Measurements from ENCODE around the gene LAMB2. TPM values are rescaled to one million over a fixed set of nuclear protein-coding genes. Genes with fewer than 3 reads are reported as not detected.

LAMB2 gene
- total RNA-seq, 1 experiment from 2014 or later, result 118 TPM

DNA sequence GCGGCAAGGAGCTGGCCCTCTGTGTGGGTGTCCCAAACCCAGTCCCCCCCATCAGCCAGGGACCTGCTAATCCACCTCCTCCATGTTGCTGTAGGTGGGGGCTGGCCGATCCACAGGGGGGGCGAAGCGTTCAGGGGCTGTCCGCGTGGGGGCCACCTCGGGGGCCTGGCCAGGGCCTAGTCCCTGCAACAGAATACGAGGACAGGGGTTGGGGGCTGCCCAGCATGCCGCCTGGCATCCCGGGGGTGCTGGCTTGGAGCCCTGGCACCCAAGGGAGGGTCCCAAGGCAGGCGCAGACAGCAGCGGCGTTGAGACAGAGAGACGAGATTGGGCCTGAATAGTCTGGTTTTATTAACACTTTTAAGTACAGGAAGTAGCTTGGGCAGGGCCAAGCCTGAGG is 24.5 kb downstream of the LAMB2 start:
- ChIA-PET CTCF (interaction anchor here (0.5 kb wide), 1 partner anchor 10 kb away, joined by 3 read pairs; no protein-coding TSS in a partner anchor), POLR2A (interaction anchor here (2.2 kb wide), 1 partner anchor 14 kb away, joined by 8 read pairs; the partner anchor contains the start of gene QRICH1)
- Mint-ChIP-seq H3K4me1 (peaks cover 24% of the 10 kb centered on the region), H3K4me3 (no peak overlapping the region), H3K27me3 (ENCODE audit: low read depth) (no peaks in the 10 kb centered on the region), H3K9me3 (no peaks in the 10 kb centered on the region), H3K27ac (no peak overlapping the region), H3K36me3 (peaks cover 29% of the 10 kb centered on the region)
- DNase-seq (ENCODE audit: low spot score) (no peak), ATAC-seq (no peak)
- TF ChIP-seq MXD4 (CRISPR knock-in tag; IDR thresholded peaks at IDR 0.05; ENCODE audit: borderline replicate concordance), result no peak
- no peak for TF ChIP-seq CDX4 (CRISPR knock-in tag; IDR thresholded peaks at IDR 0.05; ENCODE audit: borderline replicate concordance)
- TF ChIP-seq TCF7 (CRISPR knock-in tag; IDR thresholded peaks at IDR 0.05; ENCODE audit: low read depth), result no peak
- TF ChIP-seq, protein P1, sequence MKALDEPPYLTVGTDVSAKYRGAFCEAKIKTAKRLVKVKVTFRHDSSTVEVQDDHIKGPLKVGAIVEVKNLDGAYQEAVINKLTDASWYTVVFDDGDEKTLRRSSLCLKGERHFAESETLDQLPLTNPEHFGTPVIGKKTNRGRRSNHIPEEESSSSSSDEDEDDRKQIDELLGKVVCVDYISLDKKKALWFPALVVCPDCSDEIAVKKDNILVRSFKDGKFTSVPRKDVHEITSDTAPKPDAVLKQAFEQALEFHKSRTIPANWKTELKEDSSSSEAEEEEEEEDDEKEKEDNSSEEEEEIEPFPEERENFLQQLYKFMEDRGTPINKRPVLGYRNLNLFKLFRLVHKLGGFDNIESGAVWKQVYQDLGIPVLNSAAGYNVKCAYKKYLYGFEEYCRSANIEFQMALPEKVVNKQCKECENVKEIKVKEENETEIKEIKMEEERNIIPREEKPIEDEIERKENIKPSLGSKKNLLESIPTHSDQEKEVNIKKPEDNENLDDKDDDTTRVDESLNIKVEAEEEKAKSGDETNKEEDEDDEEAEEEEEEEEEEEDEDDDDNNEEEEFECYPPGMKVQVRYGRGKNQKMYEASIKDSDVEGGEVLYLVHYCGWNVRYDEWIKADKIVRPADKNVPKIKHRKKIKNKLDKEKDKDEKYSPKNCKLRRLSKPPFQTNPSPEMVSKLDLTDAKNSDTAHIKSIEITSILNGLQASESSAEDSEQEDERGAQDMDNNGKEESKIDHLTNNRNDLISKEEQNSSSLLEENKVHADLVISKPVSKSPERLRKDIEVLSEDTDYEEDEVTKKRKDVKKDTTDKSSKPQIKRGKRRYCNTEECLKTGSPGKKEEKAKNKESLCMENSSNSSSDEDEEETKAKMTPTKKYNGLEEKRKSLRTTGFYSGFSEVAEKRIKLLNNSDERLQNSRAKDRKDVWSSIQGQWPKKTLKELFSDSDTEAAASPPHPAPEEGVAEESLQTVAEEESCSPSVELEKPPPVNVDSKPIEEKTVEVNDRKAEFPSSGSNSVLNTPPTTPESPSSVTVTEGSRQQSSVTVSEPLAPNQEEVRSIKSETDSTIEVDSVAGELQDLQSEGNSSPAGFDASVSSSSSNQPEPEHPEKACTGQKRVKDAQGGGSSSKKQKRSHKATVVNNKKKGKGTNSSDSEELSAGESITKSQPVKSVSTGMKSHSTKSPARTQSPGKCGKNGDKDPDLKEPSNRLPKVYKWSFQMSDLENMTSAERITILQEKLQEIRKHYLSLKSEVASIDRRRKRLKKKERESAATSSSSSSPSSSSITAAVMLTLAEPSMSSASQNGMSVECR (CRISPR knock-in tag; IDR thresholded peaks at IDR 0.05; ENCODE audit: borderline replicate concordance), result no peak
- no peak for TF ChIP-seq TEAD1 (CRISPR knock-in tag; IDR thresholded peaks at IDR 0.05)
- TF ChIP-seq IRF2 (CRISPR knock-in tag; IDR thresholded peaks at IDR 0.05; ENCODE audit: borderline replicate concordance, low read depth), result no peak
- no peak for TF ChIP-seq SMAD4 (CRISPR knock-in tag; IDR thresholded peaks at IDR 0.05)

DNA sequence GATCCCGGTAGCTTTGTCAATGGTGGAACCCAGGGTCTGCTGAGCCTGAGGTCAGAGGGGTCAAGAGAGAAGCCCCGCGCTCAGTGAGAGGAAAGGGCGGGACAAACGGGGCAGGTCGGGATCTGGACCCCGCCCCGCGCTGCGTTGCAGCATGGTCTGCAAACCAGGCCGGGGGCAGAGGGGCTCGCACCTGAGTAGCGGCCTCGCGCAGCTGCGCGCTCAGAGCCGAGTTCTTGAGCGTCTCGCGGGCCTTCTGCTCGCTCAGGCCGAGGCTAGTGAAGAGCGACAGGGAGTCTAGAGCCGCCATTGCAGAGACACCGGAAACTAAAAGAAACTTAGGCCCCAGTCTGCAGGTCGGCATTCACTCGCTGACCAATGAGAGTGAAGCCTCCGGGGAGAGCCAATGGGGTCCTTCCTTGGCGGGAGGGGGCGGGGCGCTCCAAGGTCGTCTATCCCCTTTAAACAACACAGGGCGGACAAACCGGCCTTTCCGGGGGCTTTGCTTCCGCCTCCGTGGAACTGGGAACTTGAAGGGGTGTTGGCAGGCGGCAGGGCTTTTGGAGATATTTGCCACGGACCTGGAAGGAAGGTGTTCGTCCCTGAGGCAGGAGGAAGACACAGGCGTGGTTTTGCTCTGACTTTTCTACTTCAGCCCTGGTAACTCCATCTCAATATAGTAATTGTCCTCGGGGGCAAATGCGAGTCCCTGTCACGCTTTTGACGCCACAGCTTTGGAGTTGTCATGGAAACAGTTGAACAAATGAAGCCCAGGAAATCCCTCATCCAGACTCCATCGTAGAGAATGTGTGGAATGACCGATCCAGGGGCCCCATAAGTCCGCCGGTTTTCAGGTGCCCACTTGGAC is 28.2 kb downstream of the LAMB2 start, which contains the start of gene QARS1:
Gene QARS1, minus strand, starts transcription at position 331 of the 865 bp plus-strand sequence. Its CDS starts 24 bp downstream, at position 307.
- ChIA-PET POLR2A (interaction anchor here (0.6 to 2.2 kb wide), 5 partner anchors 10 to 97 kb away, joined by 3 to 14 read pairs (median 3); partner anchors contain the start of genes IMPDH2, NDUFAF3, QRICH1 and USP19), CTCF (interaction anchor here (1.0 to 1.8 kb wide), 4 partner anchors 10 to 117 kb away, joined by 4 to 14 read pairs (median 6); partner anchors contain the start of genes NDUFAF3 and QRICH1)
- no peaks in the 10 kb centered on the region for H3K9me3 Mint-ChIP-seq
- H3K36me3 Mint-ChIP-seq, result peaks cover 48% of the 10 kb centered on the region
- peaks cover 25% of the 10 kb centered on the region for H3K4me1 Mint-ChIP-seq
- DNase-seq (ENCODE audit: low spot score) (peak; percentile 95), ATAC-seq (peak; percentile 98)
- peak within 1 kb of the TSS; percentile 96 for H3K27ac Mint-ChIP-seq
- peak within 1 kb of the TSS; percentile 97 for H3K4me3 Mint-ChIP-seq
- no peaks in the 10 kb centered on the region for H3K27me3 Mint-ChIP-seq (ENCODE audit: low read depth)
- TF ChIP-seq JAZF1 (CRISPR knock-in tag; IDR thresholded peaks at IDR 0.05) (no peak), NR1H2 (CRISPR knock-in tag; IDR thresholded peaks at IDR 0.05) (no peak), ZNF232 (CRISPR knock-in tag; IDR thresholded peaks at IDR 0.05) (no peak), ZNF317 (CRISPR knock-in tag; IDR thresholded peaks at IDR 0.05; ENCODE audit: borderline replicate concordance, low read depth) (no peak), EMX1 (CRISPR knock-in tag; IDR thresholded peaks at IDR 0.05) (no peak), CBFB (CRISPR knock-in tag; IDR thresholded peaks at IDR 0.05; ENCODE audit: low read depth) (0 out of 2 replicates have a peak, but pooled peaks have one; percentile 27), NFYB (CRISPR knock-in tag; conservative IDR thresholded peaks at IDR 0.05; ENCODE audit: low read depth) (peak; percentile 67), FOXK1 (CRISPR knock-in tag; IDR thresholded peaks at IDR 0.05) (peak; percentile 76; the same call in 1 of the 2 replicates), ZNF121 (CRISPR knock-in tag; IDR thresholded peaks at IDR 0.05) (peak; percentile 88), ETV6 (CRISPR knock-in tag; IDR thresholded peaks at IDR 0.05) (peak; percentile 54; the same call in 1 of the 2 replicates), MAX (CRISPR knock-in tag; IDR thresholded peaks at IDR 0.05) (peak; percentile 67; the same call in 1 of the 2 replicates)
- TF ChIP-seq, protein P2, sequence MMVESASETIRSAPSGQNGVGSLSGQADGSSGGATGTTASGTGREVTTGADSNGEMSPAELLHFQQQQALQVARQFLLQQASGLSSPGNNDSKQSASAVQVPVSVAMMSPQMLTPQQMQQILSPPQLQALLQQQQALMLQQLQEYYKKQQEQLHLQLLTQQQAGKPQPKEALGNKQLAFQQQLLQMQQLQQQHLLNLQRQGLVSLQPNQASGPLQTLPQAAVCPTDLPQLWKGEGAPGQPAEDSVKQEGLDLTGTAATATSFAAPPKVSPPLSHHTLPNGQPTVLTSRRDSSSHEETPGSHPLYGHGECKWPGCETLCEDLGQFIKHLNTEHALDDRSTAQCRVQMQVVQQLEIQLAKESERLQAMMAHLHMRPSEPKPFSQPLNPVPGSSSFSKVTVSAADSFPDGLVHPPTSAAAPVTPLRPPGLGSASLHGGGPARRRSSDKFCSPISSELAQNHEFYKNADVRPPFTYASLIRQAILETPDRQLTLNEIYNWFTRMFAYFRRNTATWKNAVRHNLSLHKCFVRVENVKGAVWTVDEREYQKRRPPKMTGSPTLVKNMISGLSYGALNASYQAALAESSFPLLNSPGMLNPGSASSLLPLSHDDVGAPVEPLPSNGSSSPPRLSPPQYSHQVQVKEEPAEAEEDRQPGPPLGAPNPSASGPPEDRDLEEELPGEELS (CRISPR knock-in tag; IDR thresholded peaks at IDR 0.05), result peak; percentile 80; the same call in 1 of the 2 replicates
- TF ChIP-seq, protein P3, sequence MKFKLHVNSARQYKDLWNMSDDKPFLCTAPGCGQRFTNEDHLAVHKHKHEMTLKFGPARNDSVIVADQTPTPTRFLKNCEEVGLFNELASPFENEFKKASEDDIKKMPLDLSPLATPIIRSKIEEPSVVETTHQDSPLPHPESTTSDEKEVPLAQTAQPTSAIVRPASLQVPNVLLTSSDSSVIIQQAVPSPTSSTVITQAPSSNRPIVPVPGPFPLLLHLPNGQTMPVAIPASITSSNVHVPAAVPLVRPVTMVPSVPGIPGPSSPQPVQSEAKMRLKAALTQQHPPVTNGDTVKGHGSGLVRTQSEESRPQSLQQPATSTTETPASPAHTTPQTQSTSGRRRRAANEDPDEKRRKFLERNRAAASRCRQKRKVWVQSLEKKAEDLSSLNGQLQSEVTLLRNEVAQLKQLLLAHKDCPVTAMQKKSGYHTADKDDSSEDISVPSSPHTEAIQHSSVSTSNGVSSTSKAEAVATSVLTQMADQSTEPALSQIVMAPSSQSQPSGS (CRISPR knock-in tag; IDR thresholded peaks at IDR 0.05; ENCODE audit: borderline replicate concordance, low read depth), result no peak
- TF ChIP-seq, protein P4, sequence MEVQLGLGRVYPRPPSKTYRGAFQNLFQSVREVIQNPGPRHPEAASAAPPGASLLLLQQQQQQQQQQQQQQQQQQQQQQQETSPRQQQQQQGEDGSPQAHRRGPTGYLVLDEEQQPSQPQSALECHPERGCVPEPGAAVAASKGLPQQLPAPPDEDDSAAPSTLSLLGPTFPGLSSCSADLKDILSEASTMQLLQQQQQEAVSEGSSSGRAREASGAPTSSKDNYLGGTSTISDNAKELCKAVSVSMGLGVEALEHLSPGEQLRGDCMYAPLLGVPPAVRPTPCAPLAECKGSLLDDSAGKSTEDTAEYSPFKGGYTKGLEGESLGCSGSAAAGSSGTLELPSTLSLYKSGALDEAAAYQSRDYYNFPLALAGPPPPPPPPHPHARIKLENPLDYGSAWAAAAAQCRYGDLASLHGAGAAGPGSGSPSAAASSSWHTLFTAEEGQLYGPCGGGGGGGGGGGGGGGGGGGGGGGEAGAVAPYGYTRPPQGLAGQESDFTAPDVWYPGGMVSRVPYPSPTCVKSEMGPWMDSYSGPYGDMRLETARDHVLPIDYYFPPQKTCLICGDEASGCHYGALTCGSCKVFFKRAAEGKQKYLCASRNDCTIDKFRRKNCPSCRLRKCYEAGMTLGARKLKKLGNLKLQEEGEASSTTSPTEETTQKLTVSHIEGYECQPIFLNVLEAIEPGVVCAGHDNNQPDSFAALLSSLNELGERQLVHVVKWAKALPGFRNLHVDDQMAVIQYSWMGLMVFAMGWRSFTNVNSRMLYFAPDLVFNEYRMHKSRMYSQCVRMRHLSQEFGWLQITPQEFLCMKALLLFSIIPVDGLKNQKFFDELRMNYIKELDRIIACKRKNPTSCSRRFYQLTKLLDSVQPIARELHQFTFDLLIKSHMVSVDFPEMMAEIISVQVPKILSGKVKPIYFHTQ (CRISPR knock-in tag; IDR thresholded peaks at IDR 0.05), result no peak
